ENCODE data around the gene SORCS1.

SORCS1 gene

GRCh38 chr10:106716381-106716780 lies 448.1 kb downstream of the SORCS1 start:
- no peak for FAIRE-seq

- FAIRE-seq, result no peak
These were observed 449.6 kb downstream of the SORCS1 start for GRCh38 chr10:106714734-106715555.

GRCh38 chr10:106713846-106714245 lies 450.7 kb downstream of the SORCS1 start:
- no peak for FAIRE-seq

GRCh38 chr10:106712988-106713387 lies 451.5 kb downstream of the SORCS1 start:
- FAIRE-seq, result no peak

GRCh38 chr10:106711313-106711906 lies 453.1 kb downstream of the SORCS1 start:
- no peak for FAIRE-seq

GRCh38 chr10:106708506-106708905 lies 456.0 kb downstream of the SORCS1 start:
- no peak for FAIRE-seq

- FAIRE-seq, result no peak
These were observed 456.8 kb downstream of the SORCS1 start for GRCh38 chr10:106707657-106708056.

- no peak for FAIRE-seq
These were observed 458.4 kb downstream of the SORCS1 start for GRCh38 chr10:106706127-106706526.

GRCh38 chr10:106705681-106706100 lies 458.8 kb downstream of the SORCS1 start:
- FAIRE-seq, result peak; percentile 87

GRCh38 chr10:106696239-106696638 lies 468.3 kb downstream of the SORCS1 start:
- FAIRE-seq, result no peak

GRCh38 chr10:106694696-106695095 lies 469.8 kb downstream of the SORCS1 start:
- no peak for FAIRE-seq

- no peak for FAIRE-seq
These were observed 482.3 kb downstream of the SORCS1 start for GRCh38 chr10:106682175-106682574.

- no peak for FAIRE-seq
These were observed 484.4 kb downstream of the SORCS1 start for GRCh38 chr10:106680061-106680460.

- FAIRE-seq, result no peak
These were observed 485.2 kb downstream of the SORCS1 start for GRCh38 chr10:106679314-106679713.

- no peak for FAIRE-seq
These were observed 491.9 kb downstream of the SORCS1 start for GRCh38 chr10:106672517-106673175.

GRCh38 chr10:106661767-106662140 lies 502.8 kb downstream of the SORCS1 start:
- FAIRE-seq, result no peak

- FAIRE-seq, result no peak
These were observed 503.3 kb downstream of the SORCS1 start for GRCh38 chr10:106661133-106661766.

GRCh38 chr10:106660550-106660949 lies 504.0 kb downstream of the SORCS1 start:
- no peak for FAIRE-seq

GRCh38 chr10:106655636-106656035 lies 508.9 kb downstream of the SORCS1 start:
- FAIRE-seq, result no peak

GRCh38 chr10:106655165-106655564 lies 509.3 kb downstream of the SORCS1 start:
- no peak for FAIRE-seq

- FAIRE-seq, result no peak
These were observed 512.2 kb downstream of the SORCS1 start for GRCh38 chr10:106652279-106652678.

GRCh38 chr10:106648534-106649481 lies 515.7 kb downstream of the SORCS1 start:
- FAIRE-seq, result no peak
